NCI-H345 (cell line): ENCODE data around the gene CLCC1.
"Not testable (repeated sequence)": the region's sequence is repeated elsewhere in the genome, so short reads cannot be mapped to it uniquely, and the experiment has no call there.

Experiments
- DNase-seq: peaks from one replicate; lab custom pipeline; 2025; lab: John Stamatoyannopoulos, UW

CLCC1 gene, protein sequence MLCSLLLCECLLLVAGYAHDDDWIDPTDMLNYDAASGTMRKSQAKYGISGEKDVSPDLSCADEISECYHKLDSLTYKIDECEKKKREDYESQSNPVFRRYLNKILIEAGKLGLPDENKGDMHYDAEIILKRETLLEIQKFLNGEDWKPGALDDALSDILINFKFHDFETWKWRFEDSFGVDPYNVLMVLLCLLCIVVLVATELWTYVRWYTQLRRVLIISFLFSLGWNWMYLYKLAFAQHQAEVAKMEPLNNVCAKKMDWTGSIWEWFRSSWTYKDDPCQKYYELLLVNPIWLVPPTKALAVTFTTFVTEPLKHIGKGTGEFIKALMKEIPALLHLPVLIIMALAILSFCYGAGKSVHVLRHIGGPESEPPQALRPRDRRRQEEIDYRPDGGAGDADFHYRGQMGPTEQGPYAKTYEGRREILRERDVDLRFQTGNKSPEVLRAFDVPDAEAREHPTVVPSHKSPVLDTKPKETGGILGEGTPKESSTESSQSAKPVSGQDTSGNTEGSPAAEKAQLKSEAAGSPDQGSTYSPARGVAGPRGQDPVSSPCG

DNA sequence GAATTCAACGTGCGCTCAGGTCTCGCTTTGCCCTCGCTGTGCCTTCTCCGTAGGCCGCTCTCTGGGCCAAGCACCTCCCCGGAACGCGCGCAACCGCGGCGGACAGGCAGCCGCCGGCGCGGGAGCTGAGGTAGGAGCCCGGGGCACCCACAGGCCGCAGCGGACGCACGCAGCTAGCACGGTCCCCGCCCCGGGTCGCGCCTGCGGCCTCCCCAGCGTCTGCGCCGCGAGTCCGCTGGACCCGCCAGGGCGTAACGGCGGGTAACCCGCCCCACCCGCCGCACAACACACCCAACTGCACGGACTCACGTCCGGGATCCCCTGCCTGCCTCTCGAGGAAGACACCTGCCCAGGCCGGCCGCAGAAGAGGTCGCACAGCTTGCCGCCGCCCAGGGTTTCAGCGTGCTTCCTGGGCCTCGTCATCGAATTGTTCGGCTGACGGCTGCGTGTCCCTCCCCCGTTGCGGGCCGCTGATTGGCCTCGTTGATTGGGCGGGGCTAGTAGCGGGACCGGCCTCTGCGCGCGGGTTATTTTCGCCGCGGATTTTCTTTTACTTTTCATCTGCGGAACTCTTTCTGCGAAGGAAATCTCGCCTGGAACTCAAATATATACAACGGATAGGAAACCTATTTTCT, at the start of gene CLCC1:
Gene CLCC1, minus strand, starts transcription at position 433 of the 635 bp plus-strand sequence. CDS start 13,047 bp downstream, outside the sequence.
- DNase-seq = peak; percentile 93

- DNase-seq = no peak
Observed at GRCh38 chr1:109011335-109011734, 48.1 kb upstream of the CLCC1 start.

DNA sequence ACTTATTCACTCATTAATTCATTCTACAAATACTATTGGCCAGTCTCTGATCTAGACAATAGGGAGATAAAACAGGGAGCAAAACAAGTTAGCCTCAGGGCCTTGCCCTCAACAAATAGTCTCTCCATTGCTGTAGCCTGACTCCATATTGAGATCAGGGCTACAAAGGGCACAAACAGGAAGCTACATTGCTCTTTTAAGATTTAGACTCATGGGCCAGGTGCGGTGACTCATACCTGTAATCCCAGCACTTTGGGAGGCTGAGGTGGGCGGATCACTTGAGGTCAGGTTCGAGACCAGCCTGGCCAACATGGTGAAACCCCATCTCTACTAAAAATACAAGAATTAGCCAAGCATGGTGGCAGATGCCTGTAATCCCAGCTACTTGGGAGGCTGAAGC, 33.3 kb upstream of the CLCC1 start:
- DNase-seq = not testable (repeated sequence)

DNA sequence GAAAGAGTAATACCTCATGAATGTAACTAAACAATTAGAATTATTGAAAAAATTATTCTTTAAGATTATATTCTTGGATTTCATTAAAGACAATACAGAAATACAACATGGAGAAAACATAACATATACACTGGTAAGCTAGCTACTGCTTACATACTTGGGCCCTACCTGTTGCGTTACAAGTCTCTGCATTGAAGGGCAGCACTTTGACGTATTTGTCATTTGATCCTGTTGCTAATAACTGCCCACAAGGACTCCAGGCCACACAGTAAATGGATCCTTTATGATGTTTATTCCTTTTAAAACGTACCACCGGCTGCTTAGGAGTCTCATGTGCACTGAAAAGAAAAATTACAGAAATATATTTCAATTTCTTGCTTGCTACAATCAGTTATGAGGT, 19.8 kb upstream of the CLCC1 start:
- no peak for DNase-seq

DNA sequence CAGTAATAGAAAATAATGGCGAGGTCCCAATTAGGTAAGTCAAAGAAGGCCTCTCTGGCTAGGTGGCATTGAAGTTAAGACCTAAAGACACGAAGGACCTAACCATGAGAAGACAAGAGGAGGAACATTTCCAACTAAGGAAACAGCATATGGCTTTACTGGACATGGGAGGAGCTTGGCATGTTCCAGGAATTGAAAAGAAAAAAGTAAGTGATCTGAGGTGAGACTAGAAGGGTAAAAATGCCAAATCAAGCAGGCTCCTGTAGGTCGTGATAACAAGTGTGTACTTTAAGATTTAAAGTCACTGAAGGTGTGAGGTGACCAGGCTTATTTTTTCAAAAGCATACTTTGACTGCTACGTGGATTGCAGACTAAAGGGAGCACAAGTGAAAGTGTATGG, 13.4 kb upstream of the CLCC1 start:
- no peak for DNase-seq

DNA sequence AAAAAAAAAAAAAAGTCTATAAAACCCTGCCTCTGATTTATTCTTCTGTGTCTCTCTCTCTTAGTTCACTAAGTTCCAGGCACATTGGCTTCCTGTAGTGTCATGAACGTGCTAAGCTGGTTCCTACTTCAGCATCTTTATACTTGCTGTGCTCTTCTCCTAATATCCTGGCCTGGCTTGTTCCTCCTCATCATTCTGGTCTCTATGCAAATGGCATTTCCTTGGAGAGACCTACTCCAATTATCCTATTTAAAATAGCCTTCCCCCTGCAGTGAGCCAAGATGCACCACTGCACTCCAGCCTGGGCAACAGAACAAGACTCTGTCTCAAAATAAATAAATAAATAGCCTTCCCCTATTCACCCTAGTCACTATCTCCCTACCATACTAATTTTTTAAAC, 9.7 kb upstream of the CLCC1 start:
- no peak for DNase-seq

GRCh38 chr1:108969346-108969745, 6.1 kb upstream of the CLCC1 start:
- no peak for DNase-seq

DNA sequence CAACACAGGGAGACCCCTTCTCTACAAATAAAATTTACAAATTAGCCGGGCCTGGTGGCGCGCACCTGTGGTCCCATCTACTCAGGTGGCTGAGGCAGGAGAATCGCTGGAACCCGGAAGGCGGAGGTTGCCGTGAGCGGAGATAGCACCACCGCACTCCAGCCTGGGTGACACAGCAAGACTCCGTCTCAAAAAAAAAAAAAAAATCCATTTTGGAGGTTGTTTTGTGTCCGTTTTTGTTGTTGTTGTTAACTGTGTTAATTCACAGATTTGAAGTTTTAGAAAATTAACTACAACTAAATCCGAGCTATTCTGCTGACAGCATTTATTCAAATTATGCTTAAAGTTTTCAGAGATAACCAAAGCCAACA, 618 bp downstream of the CLCC1 start:
- DNase-seq = no peak

GRCh38 chr1:108961752-108962486, 1.4 kb downstream of the CLCC1 start:
- no peak for DNase-seq

DNA sequence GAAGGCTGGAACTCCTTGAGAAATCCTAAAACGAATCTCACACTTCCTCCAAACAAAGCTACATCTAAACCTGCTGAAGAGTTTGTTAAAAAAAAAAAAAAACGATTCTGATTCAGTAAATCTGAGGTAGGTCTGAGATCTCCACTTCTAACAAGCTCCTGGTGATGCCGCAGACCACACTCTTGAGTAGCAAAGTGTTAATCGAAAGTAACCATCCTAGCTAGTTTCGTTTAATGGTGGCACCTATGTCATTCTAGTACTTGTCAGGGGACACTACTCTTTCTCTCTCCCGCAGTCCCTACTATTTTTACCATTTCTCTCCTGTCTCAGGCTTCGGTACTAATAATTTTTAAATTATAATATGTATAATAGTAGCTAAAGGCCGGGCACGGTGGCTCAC, 2.1 kb downstream of the CLCC1 start:
- no peak for DNase-seq

GRCh38 chr1:108960719-108961118, 2.6 kb downstream of the CLCC1 start:
- DNase-seq = no peak

GRCh38 chr1:108957888-108958287, 5.4 kb downstream of the CLCC1 start:
- DNase-seq = no peak

DNA sequence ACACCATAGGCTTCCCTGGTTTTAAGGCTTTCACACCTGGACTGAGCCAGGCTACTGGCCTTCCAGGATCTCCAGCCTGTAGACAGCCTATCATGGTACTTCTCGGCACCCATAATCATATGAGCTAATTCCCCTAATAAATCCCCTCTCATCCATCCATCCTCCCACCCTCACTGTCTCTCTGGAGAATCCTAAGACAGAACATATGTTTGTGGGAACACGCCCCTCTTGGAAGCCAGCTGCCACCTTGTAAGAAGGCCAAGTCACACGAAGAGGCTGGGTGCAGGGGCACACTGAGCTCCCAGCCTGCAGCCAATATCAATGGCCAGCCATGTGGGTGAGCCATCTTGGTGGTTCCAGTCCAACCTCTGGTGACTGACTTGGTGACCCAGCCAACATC, 7.4 kb downstream of the CLCC1 start:
- no peak for DNase-seq

GRCh38 chr1:108955111-108955510, 8.2 kb downstream of the CLCC1 start:
- no peak for DNase-seq

DNA sequence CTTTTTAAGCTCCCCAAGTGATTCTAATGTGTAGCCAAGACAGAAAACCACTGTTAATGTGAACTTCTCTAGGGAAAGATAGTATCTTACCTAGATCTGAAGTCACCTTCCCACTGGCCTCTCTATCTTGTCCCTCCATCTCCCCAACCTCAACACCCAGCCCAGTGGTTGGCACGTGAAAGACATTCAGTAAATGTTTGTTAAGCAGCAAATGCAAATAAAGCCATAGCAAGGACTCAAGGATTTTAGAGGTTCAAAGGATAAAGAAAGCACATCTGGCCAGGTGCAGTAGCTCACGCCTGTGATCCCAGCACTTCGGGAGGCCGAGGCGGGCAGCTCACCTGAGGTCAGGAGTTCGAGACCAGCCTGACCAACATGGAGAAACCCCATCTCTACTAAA, 9.8 kb downstream of the CLCC1 start:
- no peak for DNase-seq

- DNase-seq = no peak
Observed at GRCh38 chr1:108951242-108951641, 12.0 kb downstream of the CLCC1 start.

DNA sequence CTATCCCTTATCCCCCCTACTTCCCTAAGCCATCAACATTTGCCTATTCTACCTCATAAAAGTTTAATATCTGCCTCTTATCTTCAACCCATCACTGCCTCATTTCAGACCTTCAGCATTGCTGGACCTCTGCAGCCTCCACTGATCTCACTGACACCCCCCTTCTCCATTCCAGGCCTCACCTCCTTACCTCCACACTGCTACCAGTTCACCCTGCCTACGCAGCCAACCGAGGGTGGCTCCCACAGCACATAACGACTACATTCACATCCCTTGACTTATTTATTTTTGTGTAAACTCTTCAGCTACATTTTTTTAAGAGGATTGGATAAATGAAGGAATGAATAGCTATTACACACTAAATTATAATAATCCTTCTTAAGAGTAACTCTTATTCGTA, 14.2 kb downstream of the CLCC1 start:
- DNase-seq = no peak

DNA sequence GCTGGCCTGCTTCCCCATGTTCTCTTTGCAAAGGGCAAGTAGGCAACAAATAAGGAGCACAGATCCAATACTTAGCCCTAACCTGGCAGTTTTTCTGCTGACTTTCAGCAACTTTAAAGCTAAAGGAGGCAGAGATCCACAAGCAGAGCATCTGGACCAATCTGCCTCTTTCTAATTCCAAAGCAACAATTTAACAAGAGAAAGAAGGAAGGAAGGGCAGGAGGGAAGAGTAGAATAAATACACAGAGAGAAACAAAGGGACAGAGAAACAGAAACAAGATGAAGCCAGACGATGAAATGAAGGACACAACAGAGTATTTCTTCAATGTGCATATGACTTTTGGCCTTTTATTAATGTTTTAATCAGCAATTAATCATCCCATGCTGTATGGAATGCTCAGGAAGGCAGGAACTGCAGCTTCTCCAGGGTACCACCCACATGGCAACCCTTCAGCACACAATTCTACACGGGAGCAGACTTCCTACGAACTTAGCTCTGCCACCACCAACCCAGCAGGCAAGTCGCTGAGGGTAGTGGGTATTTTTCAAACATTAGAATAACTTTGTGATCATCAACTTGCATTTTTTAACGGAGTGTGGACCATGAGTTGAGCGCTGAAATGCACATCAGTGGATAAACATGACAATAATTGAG, 15.3 kb downstream of the CLCC1 start:
- DNase-seq = no peak

GRCh38 chr1:108936170-108936569, 27.1 kb downstream of the CLCC1 start:
- DNase-seq = no peak

DNA sequence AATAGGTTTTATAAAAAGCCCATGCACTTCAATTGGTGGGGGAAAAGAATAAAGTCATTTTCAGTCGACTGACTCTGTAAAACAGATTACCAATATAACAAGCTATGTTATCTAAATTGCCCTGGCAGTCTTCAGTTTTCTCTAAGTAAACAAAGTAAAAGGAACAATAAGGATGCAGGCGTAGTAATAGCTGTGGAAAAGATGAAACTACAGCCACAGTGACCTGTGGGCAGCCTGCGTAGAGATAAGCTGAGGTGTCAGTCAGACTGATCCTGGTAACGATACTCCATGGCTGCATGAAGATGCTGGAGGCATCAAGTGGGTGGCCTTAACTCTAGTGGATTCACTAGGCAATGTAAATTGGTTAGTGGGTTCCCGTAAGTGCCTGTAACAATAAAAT, 29.3 kb downstream of the CLCC1 start:
- DNase-seq = no peak

GRCh38 chr1:108927565-108927964, 35.7 kb downstream of the CLCC1 start:
- not testable (repeated sequence) for DNase-seq

GRCh38 chr1:108925920-108926319, 37.4 kb downstream of the CLCC1 start:
- DNase-seq = no peak
